A549 (cell line): ENCODE results near the gene USP2. TPM values are rescaled to one million over a fixed set of nuclear protein-coding genes. Genes with fewer than 3 reads are reported as not detected.

Experiments used
- ATAC-seq, 2 experiments: fragments of 200-7000 bp in 1 of 2; fragments of >200 bp in 1 of 2; cut with Nextera tagmentation in 1 of 2; cut with Tn5 transposase in 1 of 2; 3 replicates each; pipeline versions ENCODE4 v1.8.0 to v1.9.1; 2018 to 2020; ENCODE audit warnings: mild to moderate bottlenecking in 1 of 2, moderate library complexity in 1 of 2
- CTCF ChIA-PET: fragments of 300-600 bp; sonication (Branson Sonifier 250); formaldehyde crosslinking; extraction: SDS; loops from one replicate; lab custom pipeline; 2021; ENCODE audit warnings: antibody characterized with exemption, inconsistent platforms; lab: Yijun Ruan, JAX
- POLR2A ChIA-PET: fragments of 350-600 bp; formaldehyde crosslinking; extraction: SDS; loops from one replicate; lab custom pipeline; 2021; ENCODE audit warnings: antibody characterized with exemption, inconsistent platforms; lab: Yijun Ruan, JAX
- DNase-seq, 2 experiments: peaks; one replicate each; pipeline versions ENCODE4 v3.0.0 to v3.0.0-alpha.2; 2011 to 2016; ENCODE audit warnings: low read depth in 1 of 2, low spot score in 1 of 2
- FAIRE-seq: peaks from 2 replicates; lab custom pipeline; 2011; peaks lifted over from hg19 to GRCh38; lab: Jason Lieb, UNC
- H3K27ac ChIP-seq, 2 experiments: fragments of >200 bp; sonication (Bioruptor Twin); formaldehyde crosslinking; 3 replicates each; pipeline ENCODE4 v1.5.1; 2016 to 2017
- H3K4me1 ChIP-seq: fragments of >200 bp; sonication (Bioruptor Twin); formaldehyde crosslinking; 3 replicates; pipeline ENCODE4 v1.6.1; 2016
- H3K4me2 ChIP-seq: fragments of >200 bp; sonication (Bioruptor Twin); formaldehyde crosslinking; 3 replicates; pipeline ENCODE4 v1.6.1; 2016
- H3K4me3 ChIP-seq: fragments of >200 bp; sonication (Bioruptor Twin); formaldehyde crosslinking; 3 replicates; pipeline ENCODE4 v1.5.1; 2016
- H3K9me3 ChIP-seq: fragments of >200 bp; sonication (Bioruptor Twin); formaldehyde crosslinking; 3 replicates; pipeline ENCODE4 v1.6.1; 2016
- CEBPB ChIP-seq, 2 experiments: fragments of >200 bp in 1 of 2; sonication (Bioruptor Twin) in 1 of 2; formaldehyde crosslinking in 1 of 2; IDR thresholded peaks; 2 replicates each; pipeline ENCODE4 v1.6.1; 2012 to 2016
- EHMT2 ChIP-seq: fragments of 200-600 bp; sonication (generic); IDR thresholded peaks from 2 replicates; pipeline ENCODE4 v1.6.1; 2016; ENCODE audit warnings: antibody characterized with exemption, low read depth, mild to moderate bottlenecking, moderate library complexity
- ELK1 ChIP-seq: fragments of 150-350 bp; IDR thresholded peaks from 2 replicates; pipeline ENCODE4 v1.6.1; 2014; ENCODE audit warnings: low read depth, mild to moderate bottlenecking, low read length
- FOSB ChIP-seq: fragments of 250-450 bp; sonication (Bioruptor Pico); IDR thresholded peaks from 2 replicates; pipeline ENCODE4 v1.5.0; 2020; ENCODE audit warnings: mild to moderate bottlenecking, moderate library complexity
- FOSL2 ChIP-seq, 2 experiments: fragments of 450-650 bp in 1 of 2; fragments of >200 bp in 1 of 2; sonication (Bioruptor Twin) in 1 of 2; formaldehyde crosslinking; IDR thresholded peaks; 2 replicates each; pipeline versions ENCODE4 v1.5.0 to v1.6.1; 2016 to 2020; ENCODE audit warnings: mild to moderate bottlenecking in 1 of 2, moderate library complexity in 1 of 2
- HEYL ChIP-seq: fragments of 250-450 bp; sonication (Bioruptor Pico); IDR thresholded peaks from 2 replicates; pipeline ENCODE4 v1.8.0; 2021; ENCODE audit warnings: mild to moderate bottlenecking, moderate library complexity
- HOXA7 ChIP-seq: fragments of 250-450 bp; sonication (Bioruptor Pico); IDR thresholded peaks from 2 replicates; pipeline ENCODE4 v1.5.0; 2020; ENCODE audit warnings: mild to moderate bottlenecking, moderate library complexity
- JUNB ChIP-seq: fragments of >200 bp; sonication (Bioruptor Twin); formaldehyde crosslinking; IDR thresholded peaks from 2 replicates; pipeline ENCODE4 v1.6.1; 2016
- MAFK ChIP-seq: fragments of 450-650 bp; IDR thresholded peaks from 2 replicates; pipeline ENCODE4 v1.6.1; 2014; ENCODE audit not compliant: partially characterized antibody
- MAX ChIP-seq: IDR thresholded peaks from 2 replicates; pipeline ENCODE4 v1.6.1; 2012
- MAZ ChIP-seq: fragments of 150-350 bp; IDR thresholded peaks from 2 replicates; pipeline ENCODE4 v1.6.1; 2014; ENCODE audit warnings: antibody characterized with exemption, low read depth, low read length, borderline replicate concordance
- NR3C1 ChIP-seq: fragments of >200 bp; sonication (Bioruptor Twin); formaldehyde crosslinking; IDR thresholded peaks from 3 replicates; pipeline ENCODE4 v1.6.1; 2017
- PHF8 ChIP-seq: fragments of 200-600 bp; sonication (generic); IDR thresholded peaks from 2 replicates; pipeline ENCODE4 v1.6.1; 2016; ENCODE audit warnings: low read depth, mild to moderate bottlenecking, antibody characterized with exemption, moderate library complexity, borderline replicate concordance
- POLR2A ChIP-seq: IDR thresholded peaks from 2 replicates; pipeline ENCODE4 v1.6.1; 2012; ENCODE audit warnings: mild to moderate bottlenecking, low read length
- POLR2AphosphoS2 ChIP-seq: conservative IDR thresholded peaks from 2 replicates; pipeline ENCODE4 v1.6.1; 2012; ENCODE audit warnings: low read length, improper control_type of control experiment, inconsistent platforms
- RNF2 ChIP-seq: fragments of 200-600 bp; sonication (generic); IDR thresholded peaks from 2 replicates; pipeline ENCODE4 v1.6.1; 2016; ENCODE audit warnings: low read depth, mild to moderate bottlenecking, antibody characterized with exemption, moderate library complexity, borderline replicate concordance
- TP53 ChIP-seq: fragments of 250-450 bp; sonication (Bioruptor Pico); IDR thresholded peaks from 2 replicates; pipeline ENCODE4 v1.5.0; 2021; ENCODE audit warnings: mild to moderate bottlenecking, moderate library complexity
- USF2 ChIP-seq: fragments of 450-650 bp; IDR thresholded peaks from 2 replicates; pipeline ENCODE4 v1.6.1; 2014; ENCODE audit warnings: antibody characterized with exemption
- ZFP36 ChIP-seq: fragments of 450-650 bp; IDR thresholded peaks from 2 replicates; pipeline ENCODE4 v1.6.1; 2014; ENCODE audit warnings: borderline replicate concordance; ENCODE audit not compliant: partially characterized antibody
- WGBS: methylation state at CpG from one replicate; pipeline ENCODE4 v1.1.6; 2017; ENCODE audit errors: missing lambda C conversion rate; 5-methylcytosine and 5-hydroxymethylcytosine counted together
- polyA plus RNA-seq, 4 experiments: library from polyadenylated mRNA; depleted of rRNA in 3 of 4; stranded (reverse); fragments of >200 nt; fragmentation: RNase III in 1 of 4; extraction: RNeasy Plus Mini Kit Qiagen cat#74134 plus additional on column Dnase treatment in 1 of 4; gene quantifications; 2 replicates in 3 of 4; 3 replicates in 1 of 4; pipeline ENCODE4 v1.2.3, GENCODE V29; 2011 to 2017

USP2 gene
- polyA plus RNA-seq, 2 of the 4 experiments (the other 2 are of a cell fraction) = 0.30 to 0.48 TPM

DNA sequence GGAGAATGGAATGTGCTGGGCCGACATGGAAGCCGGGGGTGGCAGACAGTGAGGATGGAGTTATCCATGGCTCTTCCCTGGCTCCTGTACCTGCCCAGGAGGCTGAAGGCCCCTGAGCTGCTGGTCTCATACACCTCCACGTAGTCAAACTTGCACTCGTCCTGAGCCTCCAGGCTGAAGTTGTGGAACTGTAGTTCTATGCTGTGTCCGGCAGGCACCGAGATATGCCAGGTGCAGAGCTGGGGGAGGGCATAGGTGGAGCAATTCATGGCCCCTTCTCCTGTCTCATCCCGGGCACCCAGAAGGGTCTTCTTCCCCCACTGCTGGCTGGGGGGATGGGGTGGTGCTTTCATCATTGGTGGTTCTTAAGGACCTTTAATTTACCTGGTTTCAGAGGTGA, 37.8 kb downstream of the USP2 start:
- H3K4me1 ChIP-seq = peaks cover 1% of the 10 kb centered on the region; the same call in 1 of the 3 replicates
- ATAC-seq (no peak), DNase-seq (no peak), FAIRE-seq (no peak)
- no peak overlapping the region for H3K27ac ChIP-seq
- H3K9me3 ChIP-seq = no peaks in the 10 kb centered on the region
- CTCF ChIA-PET = interaction anchor here (1.0 to 9.5 kb wide), 5 partner anchors 12 to 131 kb away, joined by 4 to 160 read pairs (median 33); partner anchors contain the start of gene USP2
- 66% methylated on average over 6 of the region's 7 CpGs for WGBS
- TF ChIP-seq HOXA7 (CRISPR knock-in tag) (no peak), EHMT2 (no peak), POLR2AphosphoS2 (no peak), POLR2A (no peak), FOSB (CRISPR knock-in tag) (no peak), MAX (no peak), ZFP36 (no peak), CEBPB (IDR thresholded peaks at IDR 0.05) (no peak)
- POLR2A ChIA-PET = no interaction called here
- no peak overlapping the region for H3K4me3 ChIP-seq
- H3K4me2 ChIP-seq = no peak overlapping the region

DNA sequence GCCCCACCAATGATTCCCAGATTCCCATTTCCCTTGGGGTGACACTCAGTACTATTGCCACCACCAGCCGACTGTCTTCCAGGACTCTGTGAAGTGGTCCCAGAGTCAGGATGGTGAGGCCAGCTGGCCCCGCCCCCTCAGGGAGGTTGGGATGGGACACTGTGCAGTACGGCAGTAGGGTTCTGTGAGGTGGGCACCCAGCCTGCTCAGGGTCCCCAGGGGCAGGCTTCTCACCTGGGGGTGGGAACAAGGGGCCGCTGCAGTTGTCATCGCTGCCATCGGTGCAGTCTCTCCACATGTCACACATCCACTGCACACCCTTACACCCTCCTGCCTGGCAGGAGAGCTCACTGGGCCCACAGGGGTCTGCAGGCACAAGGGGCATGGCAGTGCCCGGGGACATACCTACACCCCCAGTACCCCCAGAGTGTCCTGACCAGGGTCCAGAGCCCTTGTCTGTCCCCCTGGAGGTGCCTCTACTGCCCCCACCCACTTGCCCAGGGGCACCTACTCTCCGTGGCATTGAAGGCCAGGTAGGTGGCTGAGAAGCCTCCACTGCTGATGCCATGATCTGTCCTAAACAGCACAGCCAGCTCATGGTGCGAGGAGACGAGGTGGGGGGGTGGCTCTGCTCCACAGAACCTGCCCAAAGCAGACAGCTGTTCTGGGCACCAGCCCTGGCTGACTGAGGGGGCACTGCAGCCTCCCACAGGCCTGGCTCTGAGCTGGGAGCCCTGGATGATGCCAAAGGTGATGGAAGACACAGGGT, 38.9 kb downstream of the USP2 start:
- Histone ChIP-seq H3K4me3 (no peak overlapping the region), H3K27ac (no peak overlapping the region), H3K9me3 (no peaks in the 10 kb centered on the region), H3K4me2 (no peak overlapping the region), H3K4me1 (peaks cover 12% of the 10 kb centered on the region)
- FAIRE-seq = no peak
- DNase-seq = no peak
- TF ChIP-seq MAZ = no peak
- no peak for TF ChIP-seq FOSL2 (IDR thresholded peaks at IDR 0.05)
- TF ChIP-seq FOSL2 (CRISPR knock-in tag; IDR thresholded peaks at IDR 0.05) = no peak
- TF ChIP-seq ELK1 = no peak
- ATAC-seq = no peak
- CTCF ChIA-PET = interaction anchor here (1.1 to 9.5 kb wide), 5 partner anchors 15 to 129 kb away, joined by 3 to 160 read pairs (median 33); partner anchors contain the start of gene USP2
- POLR2A ChIA-PET = no interaction called here
- 74% methylated on average over 5 of the region's 10 CpGs for WGBS

- Histone ChIP-seq H3K4me1 (peaks cover 14% of the 10 kb centered on the region), H3K27ac (no peak overlapping the region)
- FAIRE-seq = no peak
- no peak for DNase-seq
- POLR2A ChIA-PET = no interaction called here
- WGBS = 80% methylated on average over 7 of the region's 7 CpGs
- no peak for TF ChIP-seq FOSL2 (IDR thresholded peaks at IDR 0.05)
- TF ChIP-seq FOSL2 (CRISPR knock-in tag; IDR thresholded peaks at IDR 0.05) = no peak
- TF ChIP-seq NR3C1 = no peak
- TF ChIP-seq MAFK = no peak
- TF ChIP-seq USF2 = no peak
- TF ChIP-seq PHF8 = no peak
- no peak for TF ChIP-seq RNF2
- no peak for TF ChIP-seq JUNB
- no peak for TF ChIP-seq TP53 (CRISPR knock-in tag)
- TF ChIP-seq POLR2AphosphoS2 = no peak
- no peak for TF ChIP-seq HEYL (CRISPR knock-in tag)
- no peak for TF ChIP-seq FOSB (CRISPR knock-in tag)
- TF ChIP-seq, all 56 proteins: peak for 0
- Histone ChIP-seq H3K4me2 (no peak overlapping the region), H3K4me3 (no peak overlapping the region), H3K9me3 (no peaks in the 10 kb centered on the region)
- CTCF ChIA-PET = interaction anchor here (4.8 to 9.5 kb wide), 4 partner anchors 15 to 32 kb away, joined by 33 to 160 read pairs (median 90); no protein-coding TSS in a partner anchor
- no peak for ATAC-seq
Measured at GRCh38 chr11:119342023-119342300, 39.5 kb downstream of the USP2 start.
